Measurements from ENCODE around the gene APPBP2. TPM values are rescaled to one million over a fixed set of nuclear protein-coding genes. Genes with fewer than 3 reads are reported as not detected.

Gene APPBP2
- total and polyA plus RNA-seq, 9 donors, result 14.4 to 72.1 (median 53.1) TPM

DNA sequence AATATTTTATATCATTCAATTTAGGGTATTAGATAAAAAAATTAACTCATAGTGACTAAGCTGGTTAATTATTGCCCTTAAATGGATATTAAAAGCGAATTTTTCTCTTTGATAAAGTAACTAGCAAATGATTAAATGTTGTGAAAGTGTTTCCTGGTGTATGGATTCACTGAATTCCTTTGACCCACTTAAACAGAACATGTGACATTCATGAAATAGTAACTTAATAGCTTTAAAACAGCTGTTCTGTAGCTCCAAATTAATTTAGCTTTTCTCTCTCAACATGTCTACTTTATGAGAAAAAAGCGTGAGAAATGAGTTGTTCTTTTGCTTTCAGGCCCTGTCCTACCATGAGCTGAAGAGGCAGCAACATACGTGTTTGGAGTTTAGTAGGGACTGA is 36.4 kb upstream of the APPBP2 start:
- 62 to 63% (median 62%) methylated on average over 3 of the region's 3 CpGs for WGBS, 3 donors
- intact Hi-C loops (cut with DNase I), result no loop called here

DNA sequence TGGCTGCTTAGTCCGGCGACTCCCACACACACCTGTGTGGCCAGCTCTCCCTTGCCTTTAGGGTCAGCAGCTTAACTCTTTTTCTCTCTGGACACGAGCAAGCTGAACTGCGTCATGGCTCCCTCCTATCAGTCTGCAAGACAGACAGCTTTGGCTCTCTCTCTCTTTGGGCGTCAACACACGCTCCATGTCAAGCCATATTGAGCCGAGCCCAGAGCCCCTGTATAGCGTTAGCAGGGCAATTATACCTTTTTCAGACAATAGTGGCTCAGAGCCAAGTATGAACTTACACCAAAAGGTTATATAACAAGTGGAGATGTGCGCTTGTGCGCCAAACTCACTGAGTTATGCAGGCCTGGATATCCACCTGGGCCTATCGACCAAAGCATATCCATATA is 34.8 kb upstream of the APPBP2 start:
- H3K4me3 ChIP-seq, result no peak overlapping the region
- H3K4me1 ChIP-seq (ENCODE audit: insufficient read depth), result no peaks in the 10 kb centered on the region
- no peaks in the 10 kb centered on the region for H3K9me3 ChIP-seq
- TF ChIP-seq EP300 (IDR thresholded peaks at IDR 0.05), result no peak
- TF ChIP-seq, protein P1, sequence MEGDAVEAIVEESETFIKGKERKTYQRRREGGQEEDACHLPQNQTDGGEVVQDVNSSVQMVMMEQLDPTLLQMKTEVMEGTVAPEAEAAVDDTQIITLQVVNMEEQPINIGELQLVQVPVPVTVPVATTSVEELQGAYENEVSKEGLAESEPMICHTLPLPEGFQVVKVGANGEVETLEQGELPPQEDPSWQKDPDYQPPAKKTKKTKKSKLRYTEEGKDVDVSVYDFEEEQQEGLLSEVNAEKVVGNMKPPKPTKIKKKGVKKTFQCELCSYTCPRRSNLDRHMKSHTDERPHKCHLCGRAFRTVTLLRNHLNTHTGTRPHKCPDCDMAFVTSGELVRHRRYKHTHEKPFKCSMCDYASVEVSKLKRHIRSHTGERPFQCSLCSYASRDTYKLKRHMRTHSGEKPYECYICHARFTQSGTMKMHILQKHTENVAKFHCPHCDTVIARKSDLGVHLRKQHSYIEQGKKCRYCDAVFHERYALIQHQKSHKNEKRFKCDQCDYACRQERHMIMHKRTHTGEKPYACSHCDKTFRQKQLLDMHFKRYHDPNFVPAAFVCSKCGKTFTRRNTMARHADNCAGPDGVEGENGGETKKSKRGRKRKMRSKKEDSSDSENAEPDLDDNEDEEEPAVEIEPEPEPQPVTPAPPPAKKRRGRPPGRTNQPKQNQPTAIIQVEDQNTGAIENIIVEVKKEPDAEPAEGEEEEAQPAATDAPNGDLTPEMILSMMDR (IDR thresholded peaks at IDR 0.05), result no peak
- TF ChIP-seq POLR2A (IDR thresholded peaks at IDR 0.05), result no peak
- intact Hi-C loops (cut with DNase I), result no loop called here
- H3K36me3 ChIP-seq, result no peaks in the 10 kb centered on the region
- WGBS, 3 donors, result 69 to 73% (median 70%) methylated on average over 11 of the region's 11 CpGs
- H3K27ac ChIP-seq, result no peak overlapping the region
- no peaks in the 10 kb centered on the region for H3K27me3 ChIP-seq
- DNase-seq, result no peak

More for the DNA sequence above, 36.4 kb upstream of the APPBP2 start:
- Histone ChIP-seq H3K36me3 (no peaks in the 10 kb centered on the region), H3K9me3 (no peaks in the 10 kb centered on the region), H3K27ac (no peak overlapping the region), H3K4me3 (no peak overlapping the region), H3K27me3 (no peaks in the 10 kb centered on the region), H3K4me1 (ENCODE audit: insufficient read depth) (no peaks in the 10 kb centered on the region)
- no peak for DNase-seq
- TF ChIP-seq EP300 (IDR thresholded peaks at IDR 0.05) (no peak), POLR2A (IDR thresholded peaks at IDR 0.05) (no peak)
- TF ChIP-seq, protein P1 (IDR thresholded peaks at IDR 0.05), result no peak

DNA sequence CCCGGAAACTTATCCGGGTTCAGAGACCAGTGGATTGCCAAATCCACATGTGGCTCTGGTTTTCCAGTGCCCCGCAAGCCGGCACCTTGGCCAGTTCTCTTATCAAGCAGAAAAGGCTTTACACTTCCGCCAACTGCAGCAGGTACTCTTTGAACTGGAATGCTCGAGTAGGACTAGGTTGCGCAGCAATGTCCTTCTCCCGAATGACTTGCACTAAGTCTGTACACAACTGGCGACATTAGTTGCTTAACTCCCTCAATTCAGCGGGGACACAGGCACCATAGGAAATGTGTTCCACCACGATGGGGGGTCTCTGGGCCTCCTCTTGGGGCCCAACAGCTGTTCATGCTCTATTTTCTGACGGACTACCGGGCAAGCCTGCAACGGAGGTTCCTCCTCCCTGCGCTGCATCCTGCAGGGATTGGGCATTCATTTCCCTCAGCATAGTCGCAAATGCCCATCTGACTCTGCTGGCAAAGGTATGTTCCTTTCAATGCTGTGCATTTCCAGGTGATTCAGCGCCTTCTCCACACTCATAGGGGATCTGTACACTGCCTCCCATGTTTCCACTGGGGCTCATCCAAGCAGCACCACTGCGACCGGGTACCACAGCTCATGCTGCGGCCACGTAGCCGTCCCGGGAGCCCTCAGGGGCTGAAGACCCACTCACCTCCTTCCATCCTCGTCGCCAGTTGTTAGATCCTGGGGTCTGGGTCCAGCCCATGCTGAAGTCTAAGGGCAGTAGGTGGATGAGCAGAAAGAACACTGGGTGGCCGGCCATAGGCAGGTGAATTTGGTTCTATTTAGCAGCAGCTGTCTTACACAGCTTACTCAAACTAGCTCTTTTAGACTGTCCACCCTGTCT is 34.2 kb upstream of the APPBP2 start:
- no peak for TF ChIP-seq POLR2A (IDR thresholded peaks at IDR 0.05)
- TF ChIP-seq, protein P1 (IDR thresholded peaks at IDR 0.05), result no peak
- TF ChIP-seq EP300 (IDR thresholded peaks at IDR 0.05), result no peak
- Histone ChIP-seq H3K4me3 (no peak overlapping the region), H3K36me3 (no peaks in the 10 kb centered on the region), H3K9me3 (no peaks in the 10 kb centered on the region), H3K27me3 (no peaks in the 10 kb centered on the region), H3K27ac (no peak overlapping the region), H3K4me1 (ENCODE audit: insufficient read depth) (no peaks in the 10 kb centered on the region)
- 85 to 93% (median 92%) methylated on average over 26 of the region's 26 CpGs for WGBS, 3 donors
- intact Hi-C loops (cut with DNase I), result no loop called here
- no peak for DNase-seq

DNA sequence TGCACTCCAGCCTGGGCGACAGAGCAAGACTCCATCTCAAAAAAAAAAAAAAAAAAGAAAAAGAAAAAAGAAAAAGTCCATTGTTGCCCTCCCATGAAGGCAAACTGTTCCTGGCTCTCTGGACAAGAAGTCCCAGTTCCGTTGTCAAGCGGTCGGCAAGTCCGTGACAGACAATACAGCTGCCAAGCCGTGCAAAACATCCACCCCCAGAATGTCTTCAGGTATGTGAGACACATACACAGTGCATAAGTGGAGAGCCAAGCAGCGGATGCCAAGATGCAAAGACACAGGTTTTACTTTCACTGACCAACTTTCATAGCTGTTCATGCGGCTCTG is 33.6 kb upstream of the APPBP2 start:
- Histone ChIP-seq H3K36me3 (no peaks in the 10 kb centered on the region), H3K27me3 (no peaks in the 10 kb centered on the region), H3K4me3 (no peak overlapping the region), H3K4me1 (ENCODE audit: insufficient read depth) (no peaks in the 10 kb centered on the region), H3K27ac (no peak overlapping the region), H3K9me3 (no peaks in the 10 kb centered on the region)
- 92 to 96% (median 95%) methylated on average over 8 of the region's 8 CpGs for WGBS, 3 donors
- no peak for DNase-seq
- intact Hi-C loops (cut with DNase I), result no loop called here
- TF ChIP-seq EP300 (IDR thresholded peaks at IDR 0.05) (no peak), POLR2A (IDR thresholded peaks at IDR 0.05) (no peak)
- TF ChIP-seq, protein P1 (IDR thresholded peaks at IDR 0.05), result no peak
